Esophagus squamous epithelium (tissue), 5 donors: ENCODE results near the gene HYCC1. TPM values are rescaled to one million over a fixed set of nuclear protein-coding genes. Genes with fewer than 3 reads are reported as not detected.

Source experiments
- DNase-seq: peaks from one replicate; lab custom pipeline; 2025; lab: John Stamatoyannopoulos, UW
- H3K27ac ChIP-seq, 4 donors: fragments of 200-600 bp; sonication (generic); one replicate each; pipeline ENCODE4 v1.5.1; 2016 to 2019; ENCODE audit warnings: mild to moderate bottlenecking in 1 of 4
- H3K27me3 ChIP-seq, 4 donors: fragments of 200-600 bp; sonication (generic); 1 replicate in 3 of 4; 2 replicates in 1 of 4; pipeline versions ENCODE4 v1.5.1 to v1.6.0; 2017 to 2021; ENCODE audit warnings: antibody characterized with exemption in 1 of 4
- H3K36me3 ChIP-seq, 3 donors: fragments of 200-600 bp; sonication (generic); one replicate each; pipeline ENCODE4 v1.5.1; 2016 to 2019
- H3K4me1 ChIP-seq, 3 donors: fragments of 200-600 bp; sonication (generic); one replicate each; pipeline ENCODE4 v1.5.1; 2017 to 2019
- H3K4me3 ChIP-seq, 4 donors: fragments of 200-600 bp; sonication (generic); 1 replicate in 3 of 4; 2 replicates in 1 of 4; pipeline ENCODE4 v1.5.1; 2016 to 2019; ENCODE audit warnings: mild to moderate bottlenecking in 2 of 4, moderate library complexity in 1 of 4
- H3K9me3 ChIP-seq, 3 donors: fragments of 200-600 bp; sonication (generic); one replicate each; pipeline ENCODE4 v1.5.1; 2016 to 2019
- CTCF ChIP-seq, 6 experiments: fragments of 450-650 bp in 4 of 6; fragments of 200-600 bp in 2 of 6; sonication (generic) in 2 of 6; IDR thresholded peaks; one replicate each; pipeline ENCODE4 v1.5.1; 2016 to 2019; ENCODE audit warnings: antibody characterized with exemption in 6 of 6, mild to moderate bottlenecking in 4 of 6, moderate library complexity in 4 of 6
- POLR2A ChIP-seq, 4 donors: fragments of 450-650 bp; IDR thresholded peaks; one replicate each; pipeline ENCODE4 v1.6.1; 2017; ENCODE audit warnings: antibody characterized with exemption in 4 of 4, mild to moderate bottlenecking in 4 of 4, moderate library complexity in 3 of 4
- WGBS, 2 donors: methylation state at CpG; one replicate each; pipeline ENCODE4 v1.1.5; 2018; 5-methylcytosine and 5-hydroxymethylcytosine counted together
- intact Hi-C: fragments of 100-400 bp; cut with DNase I; formaldehyde crosslinking; loops from one replicate; pipeline ENCODE4 v1.15.0; 2022
- total RNA-seq, 4 donors: library from RNA; depleted of rRNA; stranded (reverse); fragments of >200 nt; gene quantifications; one replicate each; pipeline ENCODE4 v1.1.0, GENCODE V29; 2016
- donor health status: DM: yes; HTN: yes; CAD: no.

The HYCC1 gene
- total RNA-seq, 4 donors from 2014 or later: 19.8 to 51.2 (median 34.1) TPM

- Histone ChIP-seq H3K4me3 (no peak overlapping the region), H3K36me3 (no peaks in the 10 kb centered on the region), H3K27ac (no peak overlapping the region), H3K27me3 (no peaks in the 10 kb centered on the region), H3K4me1 (peaks cover 19 to 43% (median 21%) of the 10 kb centered on the region in 3 donors), H3K9me3 (no peaks in the 10 kb centered on the region)
- 71 to 80% methylated on average over 9 of the region's 9 CpGs for WGBS, 2 donors
- no peak for TF ChIP-seq CTCF (IDR thresholded peaks at IDR 0.05)
- no peak for TF ChIP-seq POLR2A (IDR thresholded peaks at IDR 0.05)
- intact Hi-C loops: loop anchor here (10.0 kb wide), 1 partner anchor 162 kb away; no protein-coding TSS in a partner anchor
- DNase-seq: no peak
These were observed 2.7 kb upstream of the HYCC1 start for GRCh38 chr7:23016345-23017253.

- TF ChIP-seq POLR2A (IDR thresholded peaks at IDR 0.05) (no peak), CTCF (IDR thresholded peaks at IDR 0.05) (no peak)
- DNase-seq: no peak
- 54% methylated on average over 2 of the region's 2 CpGs for WGBS, 2 donors
- no peaks in the 10 kb centered on the region for H3K36me3 ChIP-seq
- intact Hi-C loops: loop anchor here (10.0 kb wide), 1 partner anchor 160 kb away; no protein-coding TSS in a partner anchor
- H3K27ac ChIP-seq: no peak overlapping the region
- peak overlapping the region in 1 of 4 donors; percentile 99 for H3K4me3 ChIP-seq
- H3K9me3 ChIP-seq: no peaks in the 10 kb centered on the region
- H3K27me3 ChIP-seq: no peaks in the 10 kb centered on the region
- H3K4me1 ChIP-seq: peaks cover 17 to 44% (median 21%) of the 10 kb centered on the region in 3 donors
These were observed 751 bp upstream of the HYCC1 start for GRCh38 chr7:23014681-23015080.

DNA sequence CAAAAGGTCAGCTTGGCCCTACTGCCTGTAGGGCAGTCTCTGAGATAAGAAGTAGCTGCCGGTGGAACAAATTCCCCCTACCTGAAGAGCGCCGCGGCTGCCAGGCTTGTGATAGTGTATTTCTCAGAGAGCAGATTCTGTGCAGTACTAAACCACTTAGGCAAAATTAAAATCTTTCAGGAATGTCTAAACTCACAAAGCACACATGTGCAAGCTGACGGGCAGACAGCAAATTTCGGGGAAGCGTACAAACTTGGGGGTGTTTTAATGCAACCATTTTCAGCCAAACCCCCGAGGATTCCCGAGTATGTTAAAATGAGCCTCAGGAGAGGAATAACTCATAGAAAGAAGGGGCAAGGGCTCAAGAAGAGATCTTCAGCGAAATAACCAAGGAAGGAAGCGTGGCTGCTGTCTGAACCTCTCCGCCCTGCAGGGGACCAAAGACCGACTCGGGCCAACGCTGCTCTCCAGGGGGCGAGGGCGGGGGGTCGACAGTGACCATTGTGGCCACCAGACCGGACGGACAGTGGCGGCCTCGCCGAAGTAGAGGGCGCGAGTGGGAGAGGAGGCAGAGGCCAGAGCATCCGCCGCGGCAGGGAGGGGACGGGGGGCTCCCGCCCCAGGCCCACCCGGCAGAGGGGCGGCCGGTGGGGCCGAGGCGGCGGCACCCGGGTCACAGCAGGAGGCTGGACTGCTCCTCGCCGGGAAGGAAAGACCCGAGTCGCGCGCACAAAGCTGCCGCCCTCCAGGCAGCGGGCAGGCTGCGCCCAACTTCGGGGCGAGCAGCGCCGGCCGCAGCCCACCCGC lies 819 bp downstream of the HYCC1 start:
- peaks cover 17 to 41% (median 21%) of the 10 kb centered on the region in 3 donors for H3K4me1 ChIP-seq
- DNase-seq: no peak
- no peaks in the 10 kb centered on the region for H3K36me3 ChIP-seq
- WGBS, 2 donors: 2% methylated on average over 15 to 24 of the region's 52 CpGs
- no peaks in the 10 kb centered on the region for H3K27me3 ChIP-seq
- intact Hi-C loops: loop anchor here (10.0 kb wide), 1 partner anchor 158 kb away; no protein-coding TSS in a partner anchor
- H3K4me3 ChIP-seq: peak overlapping the region; percentile 83 to 99 (median 91)
- TF ChIP-seq POLR2A (IDR thresholded peaks at IDR 0.05) (no peak), CTCF (IDR thresholded peaks at IDR 0.05) (peak in 1 of 6 experiments; percentile 8)
- no peaks in the 10 kb centered on the region for H3K9me3 ChIP-seq
- peak overlapping the region; percentile 85 to 96 (median 88) for H3K27ac ChIP-seq

DNA sequence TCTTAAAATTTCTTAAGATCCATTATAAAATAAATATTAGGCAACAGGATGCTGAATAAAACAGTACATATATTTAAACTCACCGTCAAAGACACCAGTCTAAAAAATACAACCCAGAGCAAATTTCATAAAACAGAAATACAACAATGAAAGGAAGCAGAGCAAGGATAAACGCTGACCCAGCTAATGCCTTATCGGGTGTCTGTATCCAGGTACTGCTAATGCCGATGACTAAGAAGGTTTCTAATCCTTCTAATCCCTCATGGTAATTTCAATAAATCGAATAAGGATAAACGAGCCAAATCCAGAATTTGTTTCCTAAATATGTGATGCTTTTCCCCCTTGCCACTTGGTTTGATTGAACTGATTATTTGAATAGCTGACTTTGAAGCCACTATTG lies 1.7 kb downstream of the HYCC1 start:
- Histone ChIP-seq H3K9me3 (no peaks in the 10 kb centered on the region), H3K4me3 (peak overlapping the region; percentile 83 to 99 (median 91)), H3K4me1 (peaks cover 17 to 41% (median 21%) of the 10 kb centered on the region in 3 donors), H3K27ac (peak overlapping the region in 3 of 4 donors; percentile 86 to 96 (median 91)), H3K27me3 (no peaks in the 10 kb centered on the region), H3K36me3 (no peaks in the 10 kb centered on the region)
- WGBS, 2 donors: 33 to 36% methylated on average over 6 of the region's 6 CpGs
- intact Hi-C loops: loop anchor here (10.0 kb wide), 1 partner anchor 157 kb away; no protein-coding TSS in a partner anchor
- no peak for TF ChIP-seq CTCF (IDR thresholded peaks at IDR 0.05)
- TF ChIP-seq POLR2A (IDR thresholded peaks at IDR 0.05): no peak
- no peak for DNase-seq
